NB4 (cell line): Measurements from ENCODE around the gene TEX14.

Experiments used
- MYC ChIP-seq: IDR thresholded peaks from 2 replicates; pipeline ENCODE4 v1.6.1; 2011; ENCODE audit warnings: low read depth, low read length
- POLR2A ChIP-seq: IDR thresholded peaks from 2 replicates; pipeline ENCODE4 v1.6.1; 2011; ENCODE audit warnings: mild to moderate bottlenecking; ENCODE audit not compliant: insufficient read length; ENCODE audit errors: extremely low read depth
- TF ChIP-seq, protein P1 (sequence below): IDR thresholded peaks from one replicate; pipeline ENCODE4 v1.5.1; 2012; ENCODE audit warnings: low read depth, low read length
- TF ChIP-seq, protein P2 (sequence below): IDR thresholded peaks from 2 replicates; pipeline ENCODE4 v1.6.1; 2011; ENCODE audit warnings: low read depth, low read length

DNA sequence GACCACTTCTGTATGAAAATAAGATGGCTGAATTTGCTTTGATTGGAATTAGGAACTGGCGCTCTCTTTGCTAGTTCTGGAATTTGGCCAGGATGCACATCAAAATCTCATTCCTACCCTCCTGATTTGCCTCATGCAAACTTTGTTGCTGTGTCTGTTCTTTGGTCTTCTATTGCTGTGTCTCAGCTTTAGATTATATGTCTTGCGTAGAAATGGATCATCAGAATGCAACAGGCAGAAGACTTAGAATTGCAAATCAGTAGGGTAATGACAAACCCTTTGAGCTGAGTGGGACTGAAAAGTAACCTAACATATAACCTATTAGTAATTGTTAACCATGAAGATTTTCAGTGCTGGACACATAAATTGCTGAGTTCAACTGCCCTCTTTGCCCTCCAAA lies 30.9 kb upstream of the TEX14 start:
- TF ChIP-seq, protein P1, sequence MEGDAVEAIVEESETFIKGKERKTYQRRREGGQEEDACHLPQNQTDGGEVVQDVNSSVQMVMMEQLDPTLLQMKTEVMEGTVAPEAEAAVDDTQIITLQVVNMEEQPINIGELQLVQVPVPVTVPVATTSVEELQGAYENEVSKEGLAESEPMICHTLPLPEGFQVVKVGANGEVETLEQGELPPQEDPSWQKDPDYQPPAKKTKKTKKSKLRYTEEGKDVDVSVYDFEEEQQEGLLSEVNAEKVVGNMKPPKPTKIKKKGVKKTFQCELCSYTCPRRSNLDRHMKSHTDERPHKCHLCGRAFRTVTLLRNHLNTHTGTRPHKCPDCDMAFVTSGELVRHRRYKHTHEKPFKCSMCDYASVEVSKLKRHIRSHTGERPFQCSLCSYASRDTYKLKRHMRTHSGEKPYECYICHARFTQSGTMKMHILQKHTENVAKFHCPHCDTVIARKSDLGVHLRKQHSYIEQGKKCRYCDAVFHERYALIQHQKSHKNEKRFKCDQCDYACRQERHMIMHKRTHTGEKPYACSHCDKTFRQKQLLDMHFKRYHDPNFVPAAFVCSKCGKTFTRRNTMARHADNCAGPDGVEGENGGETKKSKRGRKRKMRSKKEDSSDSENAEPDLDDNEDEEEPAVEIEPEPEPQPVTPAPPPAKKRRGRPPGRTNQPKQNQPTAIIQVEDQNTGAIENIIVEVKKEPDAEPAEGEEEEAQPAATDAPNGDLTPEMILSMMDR, result no peak
- TF ChIP-seq, protein P2, sequence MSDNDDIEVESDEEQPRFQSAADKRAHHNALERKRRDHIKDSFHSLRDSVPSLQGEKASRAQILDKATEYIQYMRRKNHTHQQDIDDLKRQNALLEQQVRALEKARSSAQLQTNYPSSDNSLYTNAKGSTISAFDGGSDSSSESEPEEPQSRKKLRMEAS, result no peak
- TF ChIP-seq POLR2A (no peak), MYC (no peak)
